ENCODE data around the gene CCDC157. TPM values are rescaled to one million over a fixed set of nuclear protein-coding genes. Genes with fewer than 3 reads are reported as not detected.

The CCDC157 gene
- total RNA-seq, 2 donors from 2014 or later = 0.50 to 2.5 TPM

Other genes starting within 250 kb of the CCDC157 start
- gene LIF, start 110.2 kb upstream of the CCDC157 start, total RNA-seq = 100 to 1,000 TPM; 175 to 300 TPM
- 10 to 100 TPM; 41.1 to 88.6 TPM for gene OSM, start 90.2 kb upstream of the CCDC157 start, total RNA-seq
- 1 to 10 TPM; 4.6 to 4.8 TPM for gene CASTOR1, start 67.5 kb upstream of the CCDC157 start, total RNA-seq
- 10 to 100 TPM; 26.9 to 41.2 TPM for gene TBC1D10A, start 30.1 kb upstream of the CCDC157 start, total RNA-seq
- 100 to 1,000 TPM; 275 to 294 TPM for gene SF3A1, start 113 bp upstream of the CCDC157 start, total RNA-seq
- 10 to 100 TPM; 10.7 to 18.4 TPM for gene RNF215, start 30.4 kb downstream of the CCDC157 start, total RNA-seq
- 10 to 100 TPM; 11.3 to 52.8 TPM for gene SEC14L2, start 40.0 kb downstream of the CCDC157 start, total RNA-seq
- 10 to 100 TPM; 42.4 to 51.3 TPM for gene MTFP1, start 68.8 kb downstream of the CCDC157 start, total RNA-seq
- not detected for gene SEC14L3, start 115.0 kb downstream of the CCDC157 start, total RNA-seq
- gene SEC14L4, start 148.7 kb downstream of the CCDC157 start, total RNA-seq = not detected
- gene SEC14L6, start 189.7 kb downstream of the CCDC157 start, total RNA-seq = not detected
- gene GAL3ST1, start 217.7 kb downstream of the CCDC157 start, total RNA-seq = 1 to 10 TPM in 1 of 2 donors, not detected in 1; 1.3 TPM
- 100 to 1,000 TPM in 1 of 2 donors, 10 to 100 TPM in 1; 63.6 to 124 TPM for gene PES1, start 234.9 kb downstream of the CCDC157 start, total RNA-seq